GM10266 (cell line): Measurements from ENCODE around the gene KIF4B.

Experiments
- DNase-seq: peaks from one replicate; pipeline ENCODE4 v3.0.0; 2012; ENCODE audit errors: extremely low spot score
- TF ChIP-seq, protein P1 (sequence below): IDR thresholded peaks from 2 replicates; pipeline ENCODE4 v1.5.1; 2012; ENCODE audit warnings: mild to moderate bottlenecking, low read depth; ENCODE audit not compliant: control insufficient read depth, insufficient read depth; ENCODE audit errors: missing control alignments

Gene KIF4B

DNA sequence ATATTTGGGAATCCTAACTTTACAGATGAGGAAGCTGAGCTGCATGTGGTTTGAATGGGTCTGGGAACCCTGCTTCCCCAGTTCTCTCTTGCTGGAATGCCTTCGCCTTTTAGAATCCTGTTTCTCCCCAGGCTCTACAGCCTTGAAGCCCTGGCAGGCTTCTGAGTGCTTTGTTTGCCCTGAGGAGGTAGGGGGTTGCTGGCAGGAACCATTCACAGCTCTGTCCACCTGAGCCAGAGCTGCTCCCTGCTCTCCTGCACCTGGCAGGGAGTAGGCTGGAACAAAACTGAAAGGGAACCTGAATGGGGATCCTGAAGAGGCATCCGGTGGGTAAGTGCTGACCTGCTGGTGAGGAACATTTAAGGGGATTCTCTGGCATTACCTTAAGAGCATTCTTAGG, 33.0 kb downstream of the KIF4B start:
- TF ChIP-seq, protein P1, sequence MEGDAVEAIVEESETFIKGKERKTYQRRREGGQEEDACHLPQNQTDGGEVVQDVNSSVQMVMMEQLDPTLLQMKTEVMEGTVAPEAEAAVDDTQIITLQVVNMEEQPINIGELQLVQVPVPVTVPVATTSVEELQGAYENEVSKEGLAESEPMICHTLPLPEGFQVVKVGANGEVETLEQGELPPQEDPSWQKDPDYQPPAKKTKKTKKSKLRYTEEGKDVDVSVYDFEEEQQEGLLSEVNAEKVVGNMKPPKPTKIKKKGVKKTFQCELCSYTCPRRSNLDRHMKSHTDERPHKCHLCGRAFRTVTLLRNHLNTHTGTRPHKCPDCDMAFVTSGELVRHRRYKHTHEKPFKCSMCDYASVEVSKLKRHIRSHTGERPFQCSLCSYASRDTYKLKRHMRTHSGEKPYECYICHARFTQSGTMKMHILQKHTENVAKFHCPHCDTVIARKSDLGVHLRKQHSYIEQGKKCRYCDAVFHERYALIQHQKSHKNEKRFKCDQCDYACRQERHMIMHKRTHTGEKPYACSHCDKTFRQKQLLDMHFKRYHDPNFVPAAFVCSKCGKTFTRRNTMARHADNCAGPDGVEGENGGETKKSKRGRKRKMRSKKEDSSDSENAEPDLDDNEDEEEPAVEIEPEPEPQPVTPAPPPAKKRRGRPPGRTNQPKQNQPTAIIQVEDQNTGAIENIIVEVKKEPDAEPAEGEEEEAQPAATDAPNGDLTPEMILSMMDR, result no peak
- DNase-seq, result no peak

DNA sequence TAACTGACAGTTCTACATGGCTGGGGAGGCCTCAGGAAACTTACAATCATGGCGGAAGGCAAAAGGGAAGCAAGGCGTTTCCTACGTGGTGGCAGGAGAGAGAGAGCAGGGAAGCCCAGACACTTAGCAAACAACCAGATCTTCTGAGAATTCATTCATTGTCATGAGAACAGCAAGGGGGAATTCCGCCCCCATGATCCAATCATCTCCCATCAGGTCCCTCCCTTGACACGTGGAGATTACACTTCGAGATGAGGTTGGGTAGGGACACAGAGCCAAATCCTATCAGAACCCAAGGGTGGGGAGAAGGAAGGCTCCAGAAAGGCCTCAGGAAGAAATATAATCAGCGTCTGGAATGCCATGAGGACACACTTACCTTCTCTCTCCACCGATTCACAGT, 34.3 kb downstream of the KIF4B start:
- DNase-seq, result no peak
- TF ChIP-seq, protein P1, result no peak

DNA sequence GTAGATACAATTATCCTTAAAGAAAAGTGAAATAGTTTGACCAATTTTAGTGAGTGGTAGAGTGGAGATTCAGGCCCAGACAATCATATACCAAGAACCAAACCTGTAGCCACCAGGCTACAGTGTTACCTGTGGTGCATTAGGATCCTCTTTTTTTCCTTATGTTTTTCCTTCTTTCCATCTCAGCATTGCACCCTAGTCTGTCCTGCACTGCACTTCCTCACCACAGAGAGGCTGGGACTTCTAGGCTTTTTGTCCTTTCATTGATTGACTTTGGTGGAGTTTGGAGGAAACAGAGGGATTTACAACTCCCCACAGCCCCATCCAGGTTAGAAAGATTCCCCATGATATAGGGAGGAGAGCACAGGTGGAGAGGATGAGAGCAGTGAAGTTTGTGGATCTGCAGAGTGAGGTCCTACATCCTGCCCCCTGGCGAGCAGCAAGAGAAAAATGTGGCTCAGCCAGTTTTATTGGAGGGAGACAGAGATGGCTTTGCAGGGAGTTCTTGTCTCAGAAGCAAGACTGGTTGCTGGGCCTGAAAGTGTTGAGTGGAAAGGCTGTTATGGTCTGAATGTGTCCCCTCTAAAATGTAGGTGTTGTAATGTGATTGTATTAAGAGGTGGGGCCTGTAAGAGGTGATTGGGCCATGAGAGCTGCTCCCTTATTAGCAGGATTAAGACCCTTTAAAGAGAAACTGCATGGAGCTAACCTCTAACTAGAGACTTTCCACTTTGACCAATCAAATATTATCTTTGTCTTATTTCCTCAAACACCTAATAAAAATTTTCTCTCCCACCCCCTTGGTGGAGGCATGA, 36.2 kb downstream of the KIF4B start:
- TF ChIP-seq, protein P1, result peak; percentile 45
- DNase-seq, result no peak

DNA sequence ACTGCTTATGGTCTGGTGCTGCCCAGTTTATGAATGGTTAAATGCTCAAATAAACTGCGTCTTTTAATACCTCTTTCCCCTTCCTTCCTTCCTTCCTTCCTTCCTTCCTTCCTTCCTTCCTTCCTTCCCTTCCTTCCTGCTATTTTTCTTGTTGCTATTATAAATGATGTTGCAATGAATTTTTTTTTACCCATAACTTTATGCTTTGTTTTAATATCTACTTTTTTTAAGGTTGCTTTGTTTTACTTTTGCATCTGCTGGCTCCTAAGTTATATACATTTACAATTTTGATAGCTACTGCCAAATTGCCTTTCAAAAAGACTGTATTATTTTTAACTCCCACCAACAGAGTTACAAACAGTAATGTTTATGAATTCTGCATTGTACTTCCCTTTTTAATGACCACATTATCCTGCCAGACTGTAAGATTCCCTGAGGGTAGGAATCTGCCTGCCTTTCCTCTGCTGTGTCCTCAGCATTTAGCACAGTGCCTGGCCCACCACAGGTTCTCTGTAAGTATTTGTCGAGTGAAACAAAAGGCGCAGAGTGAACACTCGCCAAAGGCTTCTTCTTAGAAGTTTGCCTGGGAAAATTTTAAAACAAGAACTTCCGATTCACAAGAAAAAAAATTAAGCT, 36.9 kb downstream of the KIF4B start:
- TF ChIP-seq, protein P1, result no peak
- no peak for DNase-seq

DNA sequence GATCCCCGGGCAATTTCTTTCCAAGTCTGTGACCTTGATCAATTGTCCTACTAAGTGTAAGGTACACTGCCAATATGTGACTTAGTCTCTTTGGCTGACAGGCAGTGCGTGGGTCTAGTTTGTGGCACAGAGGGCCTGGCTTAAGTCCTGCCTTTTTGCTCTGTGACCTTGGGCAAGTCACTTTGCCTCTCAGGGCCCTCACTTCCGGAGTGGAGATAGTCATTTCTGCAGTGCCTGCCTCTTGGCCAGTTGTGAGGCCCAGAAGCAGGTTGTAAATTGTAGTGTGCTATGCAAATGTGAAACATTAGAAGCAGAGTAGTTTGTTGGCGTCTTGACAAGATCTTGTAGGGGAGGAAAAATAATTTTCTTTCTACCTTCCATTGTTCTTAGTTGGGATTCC, 39.0 kb downstream of the KIF4B start:
- TF ChIP-seq, protein P1, result no peak
- no peak for DNase-seq

DNA sequence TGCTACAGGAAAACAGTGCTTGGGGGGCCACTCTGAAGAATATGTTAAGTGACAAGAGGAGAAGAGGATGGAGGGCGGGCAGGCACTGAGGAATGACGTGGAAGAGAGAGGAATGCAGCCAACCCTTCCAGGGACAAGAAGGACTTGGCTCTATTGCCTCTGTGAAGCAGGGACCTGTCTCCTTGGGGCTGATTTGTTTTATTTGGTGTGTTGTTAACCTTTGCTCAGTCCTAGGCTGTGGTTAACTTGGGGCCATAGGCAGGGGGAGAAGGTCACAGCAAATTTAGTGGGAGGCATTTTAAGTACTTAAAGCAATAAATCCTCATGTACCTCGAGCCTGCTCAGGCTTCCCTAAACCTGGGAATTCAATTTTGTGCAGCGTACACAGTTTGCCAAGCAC, 39.9 kb downstream of the KIF4B start:
- DNase-seq, result no peak
- TF ChIP-seq, protein P1, result no peak
